Keratinocyte (primary cell): ENCODE data around the gene LRP1B. TPM values are rescaled to one million over a fixed set of nuclear protein-coding genes. Genes with fewer than 3 reads are reported as not detected.

ENCODE experiments used
- DNase-seq: peaks from one replicate; pipeline ENCODE4 v3.0.0-alpha.2; 2011; ENCODE audit warnings: low read depth, missing footprints, low spot score
- FAIRE-seq: peaks from 2 replicates; lab custom pipeline; 2011; peaks lifted over from hg19 to GRCh38; lab: Jason Lieb, UNC
- H2AFZ ChIP-seq: 2 replicates; pipeline ENCODE4 v1.6.0; 2012; ENCODE audit warnings: low read length, control low read depth, inconsistent platforms; ENCODE audit not compliant: control insufficient read depth
- H3K27ac ChIP-seq: 2 replicates; pipeline ENCODE4 v1.5.1; 2011; ENCODE audit warnings: low read length; ENCODE audit not compliant: control insufficient read depth, insufficient read depth
- H3K27me3 ChIP-seq: 3 replicates; pipeline ENCODE4 v1.6.0; 2011; ENCODE audit warnings: low read length; ENCODE audit not compliant: control insufficient read depth, insufficient read depth; ENCODE audit errors: extremely low read depth
- H3K36me3 ChIP-seq, 2 experiments: 2 replicates in 1 of 2; 3 replicates in 1 of 2; pipeline ENCODE4 v1.5.1; 2011; ENCODE audit warnings: low read length in 2 of 2, mild to moderate bottlenecking in 1 of 2; ENCODE audit not compliant: control insufficient read depth in 2 of 2, insufficient read depth in 2 of 2; ENCODE audit errors: extremely low read depth in 1 of 2
- H3K4me1 ChIP-seq: 3 replicates; pipeline ENCODE4 v1.5.1; 2011; ENCODE audit warnings: low read length; ENCODE audit not compliant: control insufficient read depth, insufficient read depth; ENCODE audit errors: extremely low read depth
- H3K4me2 ChIP-seq: 3 replicates; pipeline ENCODE4 v1.6.0; 2011; ENCODE audit warnings: low read depth, low read length; ENCODE audit not compliant: control insufficient read depth, insufficient read depth; ENCODE audit errors: extremely low read depth
- H3K4me3 ChIP-seq, 3 experiments: fragments of 200-600 bp in 1 of 3; sonication (generic) in 1 of 3; 2 replicates in 2 of 3; 3 replicates in 1 of 3; pipeline ENCODE4 v1.5.1; 2011 to 2016; ENCODE audit warnings: low read length in 3 of 3, mild to moderate bottlenecking in 3 of 3, control low read depth in 2 of 3, inconsistent platforms in 1 of 3, low read depth in 1 of 3, mixed read lengths in 1 of 3, mixed run types in 1 of 3, moderate library complexity in 1 of 3; ENCODE audit not compliant: control insufficient read depth in 2 of 3, insufficient read depth in 2 of 3; ENCODE audit errors: extremely low read depth in 1 of 3
- H3K79me2 ChIP-seq: 2 replicates; pipeline ENCODE4 v1.6.0; 2012; ENCODE audit warnings: low read length; ENCODE audit not compliant: control insufficient read depth, insufficient read depth
- H3K9ac ChIP-seq: 3 replicates; pipeline ENCODE4 v1.6.0; 2011; ENCODE audit warnings: low read length; ENCODE audit not compliant: control insufficient read depth, insufficient read depth; ENCODE audit errors: extremely low read depth
- H3K9me1 ChIP-seq: 3 replicates; pipeline ENCODE4 v1.6.0; 2011; ENCODE audit warnings: low read length; ENCODE audit not compliant: control insufficient read depth, insufficient read depth; ENCODE audit errors: extremely low read depth
- H3K9me3 ChIP-seq: 2 replicates; pipeline ENCODE4 v1.5.1; 2012; ENCODE audit warnings: low read depth, low read length; ENCODE audit not compliant: control insufficient read depth
- H4K20me1 ChIP-seq: 3 replicates; pipeline ENCODE4 v1.6.0; 2011; ENCODE audit warnings: low read length; ENCODE audit not compliant: control insufficient read depth, insufficient read depth; ENCODE audit errors: extremely low read depth
- CTCF ChIP-seq, 3 experiments: IDR thresholded peaks in 1 of 3; conservative IDR thresholded peaks in 1 of 3; optimal IDR thresholded peaks in 1 of 3; 2 replicates in 2 of 3; 3 replicates in 1 of 3; pipeline versions ENCODE3 to v1.5.1; 2011; ENCODE audit warnings: low read length in 3 of 3, mild to moderate bottlenecking in 3 of 3, moderate library complexity in 2 of 3, control low read depth in 1 of 3, inconsistent platforms in 1 of 3; ENCODE audit not compliant: insufficient read depth in 2 of 3; ENCODE audit errors: extremely low read depth in 1 of 3
- EZH2 ChIP-seq: IDR thresholded peaks from one replicate; pipeline ENCODE4 v1.6.1; 2012; ENCODE audit warnings: inconsistent platforms, mild to moderate bottlenecking, low read length, moderate library complexity
- dilution Hi-C: fragments of 300-500 bp; cut with MboI; formaldehyde crosslinking; loops from one replicate; pipeline ENCODE4 v1.7.0; 2020; ENCODE audit warnings: low sequenced_read_pairs; ENCODE audit not compliant: extremely low pct_ligation_motif_present
- polyA plus RNA-seq, 5 experiments: library from polyadenylated mRNA; depleted of rRNA in 3 of 5; stranded (reverse) in 3 of 5; stranded (forward) in 1 of 5; unstranded in 1 of 5; fragments of >200 nt; gene quantifications; 1 replicate in 1 of 5; 2 replicates in 3 of 5; 3 replicates in 1 of 5; pipeline versions ENCODE4 v1.2.1 to v1.2.3, GENCODE V29; 2011 to 2012; ENCODE audit warnings: missing spikeins in 2 of 5, low read depth in 1 of 5, low replicate concordance in 1 of 5

Gene LRP1B
- polyA plus RNA-seq, 1 donor (not counting 4 experiments of a cell fraction or from before 2014, with no cell fraction given): not detected

GRCh38 chr2:140604788-140605187 lies 1526.0 kb downstream of the LRP1B start:
- H3K4me3 ChIP-seq: no peak overlapping the region
- no peak overlapping the region for H2AFZ ChIP-seq
- no peaks in the 10 kb centered on the region for H3K79me2 ChIP-seq
- DNase-seq (no peak), FAIRE-seq (no peak)
- H3K4me2 ChIP-seq: no peak overlapping the region
- H3K9ac ChIP-seq: no peak overlapping the region
- H4K20me1 ChIP-seq: no peaks in the 10 kb centered on the region
- dilution Hi-C loops: no loop called here
- TF ChIP-seq CTCF (optimal IDR thresholded peaks at IDR 0.05 in 1 of 3, IDR thresholded peaks at IDR 0.05 in 1 of 3, conservative IDR thresholded peaks at IDR 0.05 in 1 of 3; ENCODE audit: extremely low read depth in 1 of 3, insufficient read depth in 2 of 3, low read length in 3 of 3) (no peak), EZH2 (no peak)
- H3K27ac ChIP-seq: no peak overlapping the region
- H3K4me1 ChIP-seq: no peaks in the 10 kb centered on the region
- H3K36me3 ChIP-seq: no peaks in the 10 kb centered on the region
- no peaks in the 10 kb centered on the region for H3K9me1 ChIP-seq
- H3K27me3 ChIP-seq: no peaks in the 10 kb centered on the region
- H3K9me3 ChIP-seq: no peaks in the 10 kb centered on the region

GRCh38 chr2:140604096-140604495 lies 1526.7 kb downstream of the LRP1B start:
- no peaks in the 10 kb centered on the region for H3K4me1 ChIP-seq
- no peak overlapping the region for H3K4me3 ChIP-seq
- H3K9me1 ChIP-seq: no peaks in the 10 kb centered on the region
- TF ChIP-seq EZH2 (no peak), CTCF (optimal IDR thresholded peaks at IDR 0.05 in 1 of 3, IDR thresholded peaks at IDR 0.05 in 1 of 3, conservative IDR thresholded peaks at IDR 0.05 in 1 of 3; ENCODE audit: extremely low read depth in 1 of 3, insufficient read depth in 2 of 3, low read length in 3 of 3) (no peak)
- H3K27me3 ChIP-seq: no peaks in the 10 kb centered on the region
- no peaks in the 10 kb centered on the region for H3K79me2 ChIP-seq
- H2AFZ ChIP-seq: no peak overlapping the region
- no peak overlapping the region for H3K9ac ChIP-seq
- FAIRE-seq (no peak), DNase-seq (no peak)
- no peaks in the 10 kb centered on the region for H4K20me1 ChIP-seq
- H3K4me2 ChIP-seq: no peak overlapping the region
- H3K9me3 ChIP-seq: no peaks in the 10 kb centered on the region
- dilution Hi-C loops: no loop called here
- H3K27ac ChIP-seq: no peak overlapping the region
- H3K36me3 ChIP-seq: no peaks in the 10 kb centered on the region
